GM21367 (cell line): ENCODE measurements around the gene VAMP4.

ENCODE experiments used
- ATAC-seq: cut with Tn5 transposase; IDR thresholded peaks from one replicate; pipeline ENCODE4 v1.9.1; 2021; ENCODE audit not compliant: unreplicated experiment

VAMP4 gene

GRCh38 chr1:171741872-171742576 is at the start of gene VAMP4:
TSS of gene VAMP4 (minus strand) at chr1:171742065. CDS start at chr1:171738414, 3,651 bp downstream.
- ATAC-seq = peak; percentile 87

GRCh38 chr1:171790318-171790717 is 48.5 kb upstream of the VAMP4 start:
- no peak for ATAC-seq

DNA sequence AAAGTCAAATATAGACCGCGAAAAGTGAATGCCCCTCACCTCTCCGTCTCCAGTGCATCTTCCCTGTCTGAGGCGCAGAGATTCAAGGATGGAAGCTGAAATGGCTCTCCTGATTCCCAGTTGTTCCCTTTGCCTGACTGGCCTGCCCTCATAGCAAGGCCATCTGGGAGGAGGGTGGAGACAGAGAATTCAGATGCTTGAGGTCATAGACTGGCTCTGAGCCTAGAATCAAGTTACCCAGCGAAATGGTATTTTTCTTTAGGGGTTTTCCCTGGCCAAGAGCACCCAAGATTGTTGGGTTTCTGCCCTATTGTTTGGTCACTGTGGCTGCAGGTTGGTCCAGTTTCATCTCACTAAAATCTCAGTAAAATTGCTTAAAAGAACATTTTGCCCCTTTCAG is 46.8 kb upstream of the VAMP4 start:
- ATAC-seq = no peak

DNA sequence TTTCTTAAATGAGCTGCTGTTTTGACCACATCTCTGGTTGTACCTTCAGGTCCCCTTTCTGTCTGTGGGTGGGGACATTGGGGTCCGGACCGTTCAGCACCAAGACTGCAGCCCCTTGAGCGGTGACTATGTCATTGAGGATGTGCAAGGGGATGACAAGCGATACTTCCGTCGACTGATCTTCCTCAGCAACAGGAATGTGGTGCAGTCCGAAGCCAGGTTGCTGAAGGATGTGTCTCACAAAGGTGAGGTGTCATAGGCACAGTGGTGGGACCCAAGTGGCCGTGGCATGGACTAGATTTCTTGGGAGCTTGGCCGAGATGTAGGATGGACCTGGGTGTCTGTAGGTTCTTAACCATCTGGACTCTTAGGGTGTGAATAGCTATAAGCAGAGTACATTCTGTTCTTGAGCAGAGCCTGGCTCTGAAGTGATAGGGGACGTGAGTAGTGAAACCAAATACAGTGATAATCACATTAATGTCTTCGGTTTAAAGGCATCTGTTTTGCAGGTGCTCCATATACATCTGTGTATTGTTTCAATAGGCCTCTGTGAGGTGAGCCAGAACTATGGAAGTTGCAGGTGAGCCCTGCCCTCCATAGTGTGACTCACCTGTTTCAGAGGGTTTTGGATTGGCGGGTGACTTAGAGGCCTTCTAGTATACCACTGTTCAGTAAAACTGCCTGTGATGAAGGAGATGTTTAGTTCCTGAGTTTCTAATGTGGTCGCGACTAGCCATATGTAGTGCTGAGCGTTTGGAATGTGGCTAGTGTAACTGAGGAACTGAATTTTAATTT is 46.0 kb upstream of the VAMP4 start:
- no peak for ATAC-seq

- no peak for ATAC-seq
Measured at GRCh38 chr1:171786534-171786933, 44.7 kb upstream of the VAMP4 start.

GRCh38 chr1:171785766-171786165 is 43.9 kb upstream of the VAMP4 start:
- ATAC-seq = no peak

GRCh38 chr1:171784784-171785183 is 42.9 kb upstream of the VAMP4 start:
- ATAC-seq = no peak

DNA sequence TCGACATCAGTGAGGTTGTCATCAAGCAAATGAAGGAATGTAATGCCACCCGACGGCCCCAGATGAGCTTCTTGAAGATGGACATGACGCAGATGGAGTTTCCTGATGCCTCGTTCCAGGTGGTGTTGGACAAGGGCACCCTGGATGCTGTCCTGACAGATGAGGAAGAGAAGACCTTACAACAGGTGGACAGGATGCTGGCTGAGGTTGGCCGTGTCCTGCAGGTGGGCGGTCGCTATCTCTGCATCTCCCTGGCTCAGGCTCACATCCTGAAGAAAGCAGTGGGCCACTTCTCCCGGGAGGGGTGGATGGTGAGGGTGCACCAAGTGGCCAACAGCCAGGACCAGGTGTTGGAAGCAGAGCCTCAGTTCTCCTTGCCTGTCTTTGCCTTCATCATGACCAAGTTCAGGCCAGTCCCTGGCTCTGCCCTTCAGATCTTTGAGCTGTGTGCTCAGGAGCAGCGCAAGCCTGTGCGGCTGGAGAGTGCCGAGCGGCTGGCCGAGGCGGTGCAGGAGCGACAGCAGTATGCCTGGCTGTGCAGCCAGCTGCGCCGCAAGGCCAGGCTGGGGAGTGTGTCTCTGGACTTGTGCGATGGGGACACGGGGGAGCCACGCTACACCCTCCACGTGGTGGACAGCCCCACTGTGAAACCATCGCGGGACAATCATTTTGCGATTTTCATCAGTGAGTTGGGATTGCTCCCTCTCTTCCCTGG is 42.1 kb upstream of the VAMP4 start:
- ATAC-seq = no peak

DNA sequence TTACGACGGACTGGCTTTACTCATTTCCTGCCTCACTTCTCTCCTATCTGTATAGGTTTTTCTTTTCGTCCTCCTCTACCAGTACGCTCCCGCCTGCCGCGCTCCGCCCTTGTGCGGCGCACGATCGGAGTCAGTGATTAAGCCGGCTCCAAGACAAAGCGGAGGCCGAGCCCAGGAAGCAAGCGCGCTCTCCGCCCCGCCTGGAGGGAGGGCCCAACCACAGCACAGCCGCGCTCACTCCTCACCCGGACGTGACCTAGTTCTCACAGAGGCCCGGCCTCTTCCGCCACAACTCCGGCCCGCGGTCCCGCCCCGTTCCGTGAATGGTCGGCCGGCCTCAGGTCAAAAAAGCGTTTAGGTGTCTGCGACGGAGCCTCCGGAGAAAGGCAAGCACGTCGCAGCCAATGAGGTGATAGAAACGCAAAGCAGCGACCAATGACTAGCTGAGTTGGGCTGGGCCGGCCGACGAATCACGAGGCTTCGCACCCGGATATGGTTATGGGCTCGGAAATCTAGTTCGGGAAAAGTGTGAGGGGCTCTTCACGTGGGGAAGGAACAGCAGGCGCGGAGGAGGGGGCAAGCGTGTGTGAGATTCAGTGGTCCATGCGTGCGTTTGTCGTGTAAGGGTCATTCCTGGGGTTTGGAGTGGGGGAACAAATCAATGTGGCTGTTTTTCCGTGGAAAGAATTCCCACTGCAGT is 39.5 kb upstream of the VAMP4 start, which contains the start of gene METTL13:
METTL13 (plus strand) TSS at position 485 of the 700 bp plus-strand sequence. CDS start 308 bp downstream, outside the sequence.
- ATAC-seq = peak; percentile 98

- ATAC-seq = no peak
Measured at GRCh38 chr1:171780583-171781175, 38.8 kb upstream of the VAMP4 start.

DNA sequence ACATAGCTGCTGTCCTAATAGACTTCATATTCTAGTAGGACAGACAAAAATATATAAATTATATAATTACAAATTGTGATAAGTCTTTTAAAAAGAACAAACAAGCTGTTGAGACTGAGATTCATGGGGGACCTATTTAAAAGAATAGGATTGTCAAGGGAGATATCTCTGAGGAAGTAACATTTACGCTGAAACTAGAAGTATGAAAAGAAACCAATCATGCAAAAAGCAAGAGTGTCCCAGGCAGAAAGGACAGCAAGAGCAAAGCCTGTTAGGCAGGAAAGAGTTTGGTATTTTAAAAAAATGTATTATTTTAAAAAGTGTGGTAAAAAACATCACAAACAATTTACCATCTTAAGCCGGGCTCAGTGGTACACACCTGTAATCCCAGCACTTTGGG is 30.4 kb upstream of the VAMP4 start:
- ATAC-seq = no peak

- ATAC-seq = no peak
Measured at GRCh38 chr1:171769754-171770153, 27.9 kb upstream of the VAMP4 start.

DNA sequence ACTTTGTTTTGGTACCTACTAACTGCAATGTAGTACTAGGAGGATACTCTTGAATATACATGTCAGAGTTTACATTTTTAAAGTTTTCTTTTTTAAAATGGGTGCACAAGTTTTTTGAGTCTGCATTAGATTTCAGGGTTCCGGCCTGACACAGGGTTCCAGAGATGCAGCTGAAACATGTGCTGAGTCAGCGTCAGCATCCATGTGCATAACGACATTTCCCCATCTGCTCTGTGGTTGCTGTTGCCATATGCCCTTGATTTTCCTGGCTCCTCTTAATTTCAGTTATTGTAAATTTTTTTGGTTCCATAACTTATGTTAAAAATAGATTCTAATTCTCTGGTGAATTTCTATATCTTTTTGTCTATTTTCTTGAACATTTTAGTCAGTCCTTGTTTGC is 27.3 kb upstream of the VAMP4 start:
- no peak for ATAC-seq

DNA sequence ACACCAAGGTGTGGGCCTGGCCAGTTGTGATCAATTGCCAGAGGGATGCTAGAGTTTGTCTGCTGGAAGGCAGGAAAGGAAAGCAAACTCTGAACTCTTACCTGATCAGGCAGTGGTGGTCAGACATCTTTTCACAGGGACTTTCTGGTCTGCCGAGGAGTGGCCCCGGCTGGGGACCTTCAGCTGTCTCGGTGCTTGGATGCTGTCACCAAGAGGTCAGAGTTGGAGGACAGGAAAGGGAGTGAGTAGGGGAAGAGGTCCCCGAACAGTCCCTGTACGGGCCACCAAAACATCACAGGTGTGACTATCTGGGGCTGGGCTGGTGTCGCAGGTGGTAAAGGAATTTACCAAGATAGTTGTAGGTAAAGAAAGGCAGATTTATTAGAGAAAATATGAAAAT is 21.9 kb upstream of the VAMP4 start:
- no peak for ATAC-seq

DNA sequence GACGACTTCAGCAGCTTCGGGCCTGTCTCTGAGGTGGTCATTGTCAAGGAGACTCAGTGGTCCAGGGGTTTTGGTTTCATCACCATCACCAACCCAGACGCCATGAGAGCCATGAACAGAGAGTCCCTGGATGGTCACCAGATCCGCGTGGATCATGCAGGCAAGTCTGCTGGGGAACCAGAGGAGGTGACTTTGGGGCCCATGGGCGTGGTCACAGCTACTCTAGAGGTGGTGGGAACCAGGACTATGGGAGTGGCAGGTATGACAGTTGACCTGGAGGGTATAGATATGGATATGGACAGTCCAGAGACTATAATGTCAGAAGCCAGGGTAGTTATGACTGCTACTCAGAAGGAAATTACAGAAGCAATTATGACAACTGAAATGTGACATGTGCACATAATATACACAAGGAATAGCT is 20.3 kb upstream of the VAMP4 start:
- no peak for ATAC-seq

- ATAC-seq = no peak
Measured at GRCh38 chr1:171758011-171758410, 16.1 kb upstream of the VAMP4 start.

- no peak for ATAC-seq
Measured at GRCh38 chr1:171756856-171757255, 15.0 kb upstream of the VAMP4 start.

- no peak for ATAC-seq
Measured at GRCh38 chr1:171754971-171755370, 13.1 kb upstream of the VAMP4 start.

GRCh38 chr1:171754353-171754705 is 12.5 kb upstream of the VAMP4 start:
- no peak for ATAC-seq

DNA sequence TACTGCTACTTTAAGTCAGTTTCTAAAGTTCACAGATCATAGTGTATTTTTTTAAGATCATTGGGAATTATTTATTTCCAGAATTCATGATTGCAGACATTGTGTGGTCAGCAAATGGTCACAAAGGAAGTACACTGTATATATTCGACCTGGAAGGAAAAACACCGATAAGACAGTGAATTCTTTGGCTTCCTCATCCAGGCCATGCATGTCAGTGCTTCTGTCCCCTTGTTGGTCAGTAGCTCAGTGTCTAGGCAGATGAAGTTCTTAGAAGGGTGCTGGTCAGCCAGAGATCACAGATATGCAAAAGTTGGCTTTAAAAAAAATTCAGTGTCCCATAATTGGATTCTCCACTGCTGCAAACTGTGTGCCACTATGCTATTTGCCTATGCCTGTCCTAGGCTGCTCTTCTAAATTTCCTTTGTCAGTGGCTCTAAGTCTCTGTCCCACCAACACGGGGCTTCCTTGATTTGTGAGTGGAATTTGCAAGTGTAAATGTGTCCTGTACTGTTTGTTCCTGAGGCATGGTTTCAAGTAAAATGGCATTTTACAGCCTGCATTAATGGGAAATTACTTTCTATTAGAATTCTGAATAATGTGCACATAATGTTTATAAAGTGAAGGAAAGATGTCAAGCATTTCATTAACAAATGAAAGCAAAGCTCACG is 12.0 kb upstream of the VAMP4 start:
- no peak for ATAC-seq
